ENCODE results near the gene FBXO5.
"Not testable (repeated sequence)": the region's sequence is repeated elsewhere in the genome, so short reads cannot be mapped to it uniquely, and the experiment has no call there.

The FBXO5 gene

DNA sequence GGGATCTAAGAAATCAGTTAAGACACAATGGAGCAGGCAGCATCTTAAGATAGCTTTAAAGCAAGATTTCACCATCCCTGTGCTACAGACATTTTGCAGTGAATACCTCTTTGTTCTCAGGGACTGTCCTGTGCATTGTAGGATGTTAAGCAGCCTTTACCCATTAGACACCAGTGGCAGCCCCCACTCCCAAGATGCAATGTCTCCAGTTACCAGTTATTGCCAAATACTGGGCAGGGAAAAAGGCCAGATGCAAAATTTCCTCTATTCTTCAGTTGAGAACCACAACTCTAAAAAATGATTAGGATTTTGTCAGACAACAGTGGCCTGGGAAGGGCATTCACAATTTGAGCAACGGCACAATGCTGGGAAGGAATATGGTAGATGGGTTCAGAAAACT, 6.1 kb downstream of the FBXO5 start:
- Histone ChIP-seq H3K79me2 (ENCODE audit: low read length) (peaks cover 86% of the 10 kb centered on the region), H3K9ac (ENCODE audit: low read length) (no peak overlapping the region), H3K27ac (ENCODE audit: low read length) (no peak overlapping the region), H3K4me1 (ENCODE audit: low read length) (peaks cover 14% of the 10 kb centered on the region; the same call in 1 of the 2 replicates), H3K36me3 (replicated peaks; ENCODE audit: low read depth, low read length) (peaks cover 80% of the 10 kb centered on the region), H3K4me3 (ENCODE audit: low read length) (no peak overlapping the region), H4K20me1 (ENCODE audit: insufficient read depth, low read length) (peaks cover 77% of the 10 kb centered on the region), H2AFZ (ENCODE audit: low read depth, low read length) (no peak overlapping the region), H3K4me2 (ENCODE audit: low read length) (no peak overlapping the region), H3K27me3 (ENCODE audit: low read depth, low read length) (no peaks in the 10 kb centered on the region), H3K9me3 (ENCODE audit: insufficient read depth, low read length) (no peaks in the 10 kb centered on the region; the same call in 1 of the 2 replicates)
- TF ChIP-seq, protein P1, sequence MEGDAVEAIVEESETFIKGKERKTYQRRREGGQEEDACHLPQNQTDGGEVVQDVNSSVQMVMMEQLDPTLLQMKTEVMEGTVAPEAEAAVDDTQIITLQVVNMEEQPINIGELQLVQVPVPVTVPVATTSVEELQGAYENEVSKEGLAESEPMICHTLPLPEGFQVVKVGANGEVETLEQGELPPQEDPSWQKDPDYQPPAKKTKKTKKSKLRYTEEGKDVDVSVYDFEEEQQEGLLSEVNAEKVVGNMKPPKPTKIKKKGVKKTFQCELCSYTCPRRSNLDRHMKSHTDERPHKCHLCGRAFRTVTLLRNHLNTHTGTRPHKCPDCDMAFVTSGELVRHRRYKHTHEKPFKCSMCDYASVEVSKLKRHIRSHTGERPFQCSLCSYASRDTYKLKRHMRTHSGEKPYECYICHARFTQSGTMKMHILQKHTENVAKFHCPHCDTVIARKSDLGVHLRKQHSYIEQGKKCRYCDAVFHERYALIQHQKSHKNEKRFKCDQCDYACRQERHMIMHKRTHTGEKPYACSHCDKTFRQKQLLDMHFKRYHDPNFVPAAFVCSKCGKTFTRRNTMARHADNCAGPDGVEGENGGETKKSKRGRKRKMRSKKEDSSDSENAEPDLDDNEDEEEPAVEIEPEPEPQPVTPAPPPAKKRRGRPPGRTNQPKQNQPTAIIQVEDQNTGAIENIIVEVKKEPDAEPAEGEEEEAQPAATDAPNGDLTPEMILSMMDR (IDR thresholded peaks at IDR 0.05; ENCODE audit: low read depth, low read length), result no peak
- no peak for TF ChIP-seq EZH2phosphoT487 (IDR thresholded peaks at IDR 0.05; ENCODE audit: low read depth)

GRCh38 chr6:152975204-152975915, 7.5 kb downstream of the FBXO5 start:
- H3K79me2 ChIP-seq (ENCODE audit: low read length), result peaks cover 72% of the 10 kb centered on the region
- H3K4me2 ChIP-seq (ENCODE audit: low read length), result no peak overlapping the region
- no peak for TF ChIP-seq EZH2phosphoT487 (IDR thresholded peaks at IDR 0.05; ENCODE audit: low read depth)
- TF ChIP-seq, protein P1 (IDR thresholded peaks at IDR 0.05; ENCODE audit: low read depth, low read length), result no peak
- no peak overlapping the region for H2AFZ ChIP-seq (ENCODE audit: low read depth, low read length)
- H4K20me1 ChIP-seq (ENCODE audit: insufficient read depth, low read length), result peaks cover 68% of the 10 kb centered on the region
- no peak overlapping the region for H3K4me3 ChIP-seq (ENCODE audit: low read length)
- no peak overlapping the region for H3K9ac ChIP-seq (ENCODE audit: low read length)
- peaks cover 7% of the 10 kb centered on the region; the same call in 1 of the 2 replicates for H3K4me1 ChIP-seq (ENCODE audit: low read length)
- no peaks in the 10 kb centered on the region; the same call in 1 of the 2 replicates for H3K9me3 ChIP-seq (ENCODE audit: insufficient read depth, low read length)
- H3K27me3 ChIP-seq (ENCODE audit: low read depth, low read length), result no peaks in the 10 kb centered on the region
- no peak overlapping the region for H3K27ac ChIP-seq (ENCODE audit: low read length)
- peaks cover 84% of the 10 kb centered on the region for H3K36me3 ChIP-seq (replicated peaks; ENCODE audit: low read depth, low read length)

DNA sequence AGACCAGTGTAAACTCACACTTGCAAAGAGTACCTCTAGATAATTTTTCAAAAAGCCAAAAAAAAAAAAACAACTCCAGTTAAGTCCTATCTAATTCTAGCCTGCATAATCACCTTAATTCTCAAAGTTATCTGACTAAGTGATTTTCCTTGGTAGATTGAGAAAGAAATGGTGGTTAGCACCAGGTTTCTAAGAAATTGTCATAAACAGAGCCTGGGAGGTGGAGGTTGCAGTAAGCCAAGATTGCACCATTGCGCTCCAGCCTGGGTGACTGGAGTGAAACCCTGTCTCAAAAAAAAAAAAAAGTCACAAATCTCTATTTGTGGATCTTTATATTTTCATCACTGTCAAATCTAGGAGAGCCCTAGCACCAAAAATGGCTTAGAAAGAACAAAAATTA, 8.9 kb downstream of the FBXO5 start:
- no peak overlapping the region for H3K4me2 ChIP-seq (ENCODE audit: low read length)
- 0 out of 2 replicates have a peak, but pooled peaks cover 3% of the 10 kb centered on the region for H3K4me1 ChIP-seq (ENCODE audit: low read length)
- H3K9ac ChIP-seq (ENCODE audit: low read length), result no peak overlapping the region
- H3K27ac ChIP-seq (ENCODE audit: low read length), result no peak overlapping the region
- TF ChIP-seq, protein P1 (IDR thresholded peaks at IDR 0.05; ENCODE audit: low read depth, low read length), result no peak
- TF ChIP-seq EZH2phosphoT487 (IDR thresholded peaks at IDR 0.05; ENCODE audit: low read depth), result no peak
- peaks cover 54% of the 10 kb centered on the region for H4K20me1 ChIP-seq (ENCODE audit: insufficient read depth, low read length)
- no peaks in the 10 kb centered on the region; the same call in 1 of the 2 replicates for H3K9me3 ChIP-seq (ENCODE audit: insufficient read depth, low read length)
- H2AFZ ChIP-seq (ENCODE audit: low read depth, low read length), result no peak overlapping the region
- no peak overlapping the region for H3K4me3 ChIP-seq (ENCODE audit: low read length)
- peaks cover 88% of the 10 kb centered on the region for H3K36me3 ChIP-seq (replicated peaks; ENCODE audit: low read depth, low read length)
- peaks cover 57% of the 10 kb centered on the region for H3K79me2 ChIP-seq (ENCODE audit: low read length)
- H3K27me3 ChIP-seq (ENCODE audit: low read depth, low read length), result no peaks in the 10 kb centered on the region

DNA sequence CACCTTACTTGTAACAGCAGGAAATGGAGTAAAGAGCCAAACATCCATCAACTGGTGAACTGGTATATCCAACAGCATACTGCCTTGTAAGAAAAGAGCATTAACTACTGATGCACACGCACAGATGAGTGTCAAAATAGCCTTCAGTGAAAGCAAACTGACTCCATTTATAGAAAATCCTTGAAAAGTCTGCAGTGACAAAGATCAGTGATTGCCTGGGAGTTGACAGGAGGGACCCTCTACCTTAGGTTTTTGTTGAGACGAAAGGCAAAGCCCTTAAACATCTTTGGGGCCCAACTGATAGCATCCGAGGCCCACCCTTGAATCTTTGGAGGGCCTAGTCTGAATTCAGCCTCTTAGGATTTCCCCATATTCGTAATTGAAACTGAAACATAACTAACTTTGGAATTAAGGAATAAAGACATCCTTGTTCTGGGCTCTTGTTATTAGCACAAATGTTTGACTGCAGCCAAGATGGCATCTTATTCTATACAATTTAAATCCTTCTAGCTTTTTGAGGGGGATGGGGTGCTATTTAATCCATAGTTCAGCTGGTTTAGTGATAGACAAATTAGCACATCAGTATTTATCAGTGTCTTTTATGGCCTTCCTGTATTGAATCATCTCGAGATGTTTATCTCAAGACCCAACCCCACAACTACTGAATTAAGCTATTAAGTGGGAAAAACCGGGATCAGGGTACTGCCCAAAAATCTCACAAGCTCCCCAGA, 13.0 kb downstream of the FBXO5 start:
- Histone ChIP-seq H3K27me3 (ENCODE audit: low read depth, low read length) (no peaks in the 10 kb centered on the region), H2AFZ (ENCODE audit: low read depth, low read length) (no peak overlapping the region), H3K79me2 (ENCODE audit: low read length) (peaks cover 18% of the 10 kb centered on the region), H3K9ac (ENCODE audit: low read length) (no peak overlapping the region), H3K36me3 (replicated peaks; ENCODE audit: low read depth, low read length) (peaks cover 55% of the 10 kb centered on the region), H3K9me3 (ENCODE audit: insufficient read depth, low read length) (no peaks in the 10 kb centered on the region; the same call in 1 of the 2 replicates), H3K27ac (ENCODE audit: low read length) (no peak overlapping the region), H3K4me1 (ENCODE audit: low read length) (no peaks in the 10 kb centered on the region), H3K4me3 (ENCODE audit: low read length) (no peak overlapping the region), H4K20me1 (ENCODE audit: insufficient read depth, low read length) (peaks cover 19% of the 10 kb centered on the region), H3K4me2 (ENCODE audit: low read length) (no peak overlapping the region)
- no peak for TF ChIP-seq EZH2phosphoT487 (IDR thresholded peaks at IDR 0.05; ENCODE audit: low read depth)
- TF ChIP-seq, protein P1 (IDR thresholded peaks at IDR 0.05; ENCODE audit: low read depth, low read length), result no peak

DNA sequence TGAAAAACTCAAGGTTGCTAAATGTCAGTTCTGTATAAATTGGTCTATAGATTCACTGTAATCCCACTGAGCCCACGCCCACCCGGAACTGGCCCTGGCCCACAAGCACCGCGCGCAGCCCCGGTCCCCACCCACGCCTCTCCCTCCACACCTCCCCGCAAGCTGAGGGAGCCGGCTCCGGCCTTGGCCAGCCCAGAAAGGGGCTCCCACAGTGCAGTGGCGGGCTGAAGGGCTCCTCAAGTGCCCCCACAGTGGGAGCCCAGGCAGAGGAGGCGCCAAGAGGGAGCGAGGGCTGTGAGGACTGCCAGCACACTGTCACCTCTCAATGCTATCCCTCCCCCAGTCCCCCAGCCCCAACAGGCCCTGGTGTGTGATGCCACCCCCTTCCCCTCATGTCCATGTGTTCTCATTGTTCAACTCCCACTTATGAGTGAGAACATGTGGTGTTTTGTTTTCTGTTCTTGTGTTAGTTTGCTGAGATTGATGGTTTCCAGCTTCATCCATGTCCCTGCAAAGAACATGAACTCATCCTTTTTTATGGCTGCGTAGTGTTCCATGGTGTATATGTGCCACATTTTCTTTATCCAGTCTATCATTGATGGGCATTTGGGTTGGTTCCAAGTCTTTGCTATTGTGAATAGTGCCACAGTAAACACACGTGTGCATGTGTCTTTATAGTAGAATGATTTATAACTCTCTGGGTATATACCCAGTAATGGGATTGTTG, 16.5 kb downstream of the FBXO5 start:
- H4K20me1 ChIP-seq (ENCODE audit: insufficient read depth, low read length); H3K4me3 ChIP-seq (ENCODE audit: low read length); H3K79me2 ChIP-seq (ENCODE audit: low read length); H3K4me2 ChIP-seq (ENCODE audit: low read length); H3K27me3 ChIP-seq (ENCODE audit: low read depth, low read length); H3K9me3 ChIP-seq (ENCODE audit: insufficient read depth, low read length); H2AFZ ChIP-seq (ENCODE audit: low read depth, low read length); H3K9ac ChIP-seq (ENCODE audit: low read length); H3K4me1 ChIP-seq (ENCODE audit: low read length); H3K27ac ChIP-seq (ENCODE audit: low read length): not testable (repeated sequence)
- H3K36me3 ChIP-seq (replicated peaks; ENCODE audit: low read depth, low read length), result peaks cover 20% of the 10 kb centered on the region

Measured in OCI-LY3 (cell line).